SK-N-SH (cell line): ENCODE measurements around the gene CPEB4.

Source experiments
- CHD2 ChIP-seq: fragments of 150-350 bp; IDR thresholded peaks from 2 replicates; pipeline ENCODE4 v1.6.1; 2018; ENCODE audit warnings: low read length; ENCODE audit not compliant: partially characterized antibody
- CTCF ChIP-seq: fragments of 200-600 bp; sonication (generic); IDR thresholded peaks from 2 replicates; pipeline ENCODE4 v1.6.1; 2017; ENCODE audit warnings: antibody characterized with exemption, mild to moderate bottlenecking, moderate library complexity
- EP300 ChIP-seq, 2 experiments: IDR thresholded peaks; 2 replicates each; pipeline versions ENCODE4 v1.4.0 to v1.6.1; 2012; ENCODE audit warnings: borderline replicate concordance in 1 of 2, low read depth in 1 of 2, low read length in 1 of 2
- EZH2phosphoT487 ChIP-seq: fragments of 200-600 bp; sonication (generic); IDR thresholded peaks from 2 replicates; pipeline ENCODE4 v1.6.1; 2017; ENCODE audit warnings: low read depth, mixed run types, mild to moderate bottlenecking, antibody characterized with exemption, moderate library complexity, borderline replicate concordance
- JUND ChIP-seq: IDR thresholded peaks from 2 replicates; pipeline ENCODE4 v1.4.0; 2012
- NRF1 ChIP-seq: IDR thresholded peaks from 2 replicates; pipeline ENCODE4 v1.6.1; 2012; ENCODE audit warnings: low read depth, mild to moderate bottlenecking, low read length
- PBX3 ChIP-seq: IDR thresholded peaks from 2 replicates; pipeline ENCODE4; 2012
- REST ChIP-seq: IDR thresholded peaks from 2 replicates; pipeline ENCODE4 v1.6.1; 2012; ENCODE audit warnings: mild to moderate bottlenecking, low read depth, low read length, moderate library complexity
- SIN3A ChIP-seq: IDR thresholded peaks from 2 replicates; pipeline ENCODE4 v1.6.1; 2012; ENCODE audit warnings: low read depth, mild to moderate bottlenecking, low read length, moderate library complexity, borderline replicate concordance
- TAF1 ChIP-seq: IDR thresholded peaks from 2 replicates; pipeline ENCODE4 v1.6.1; 2012; ENCODE audit warnings: low read depth, mild to moderate bottlenecking, low read length, moderate library complexity, borderline replicate concordance

GRCh38 chr5:173851595-173852243, 36.4 kb upstream of the CPEB4 start:
- TF ChIP-seq CTCF (no peak), EZH2phosphoT487 (no peak), JUND (no peak), TAF1 (no peak), CHD2 (no peak), NRF1 (no peak), PBX3 (no peak), SIN3A (no peak), EP300 (IDR thresholded peaks at IDR 0.05; ENCODE audit: borderline replicate concordance in 1 of 2, low read depth in 1 of 2, low read length in 1 of 2) (no peak), REST (no peak)
